ENCODE results near the gene FSD2.
"Not testable (repeated sequence)": the region's sequence is repeated elsewhere in the genome, so short reads cannot be mapped to it uniquely, and the experiment has no call there.

Gene FSD2

DNA sequence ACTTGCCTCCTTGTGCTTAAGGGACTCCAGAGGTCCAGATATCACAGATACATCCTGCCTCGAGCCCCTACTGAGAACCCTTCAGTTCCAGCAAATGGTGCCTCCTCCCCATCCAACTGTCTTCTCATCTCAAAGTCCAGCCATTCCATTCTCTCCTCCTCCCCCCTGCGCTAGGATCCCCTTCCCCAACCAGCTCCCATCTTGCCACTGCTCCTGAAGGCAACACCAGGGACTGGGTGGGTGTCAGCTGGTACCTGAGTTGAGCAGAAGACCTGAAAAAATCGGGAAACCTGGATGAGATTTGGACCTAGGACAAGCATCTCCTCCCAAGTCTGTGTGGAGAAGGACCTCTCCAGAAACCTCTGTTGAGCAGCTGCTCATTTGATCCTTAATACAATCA is 93.8 kb downstream of the FSD2 start:
- Histone ChIP-seq H3K4me1 (ENCODE audit: control insufficient read depth, insufficient read depth, low read length) (peaks cover 12% of the 10 kb centered on the region), H3K36me3 (ENCODE audit: control insufficient read depth, insufficient read depth, low read length, severe bottlenecking) (no peaks in the 10 kb centered on the region), H3K4me3 (ENCODE audit: low read length) (no peak overlapping the region), H3K9ac (ENCODE audit: low read length) (no peak overlapping the region), H3K9me3 (ENCODE audit: control insufficient read depth, low read length) (no peaks in the 10 kb centered on the region), H3K27me3 (replicated peaks; ENCODE audit: control insufficient read depth, insufficient read depth, low read length) (peaks cover 19% of the 10 kb centered on the region)
- DNase-seq (ENCODE audit: low read depth): no peak

DNA sequence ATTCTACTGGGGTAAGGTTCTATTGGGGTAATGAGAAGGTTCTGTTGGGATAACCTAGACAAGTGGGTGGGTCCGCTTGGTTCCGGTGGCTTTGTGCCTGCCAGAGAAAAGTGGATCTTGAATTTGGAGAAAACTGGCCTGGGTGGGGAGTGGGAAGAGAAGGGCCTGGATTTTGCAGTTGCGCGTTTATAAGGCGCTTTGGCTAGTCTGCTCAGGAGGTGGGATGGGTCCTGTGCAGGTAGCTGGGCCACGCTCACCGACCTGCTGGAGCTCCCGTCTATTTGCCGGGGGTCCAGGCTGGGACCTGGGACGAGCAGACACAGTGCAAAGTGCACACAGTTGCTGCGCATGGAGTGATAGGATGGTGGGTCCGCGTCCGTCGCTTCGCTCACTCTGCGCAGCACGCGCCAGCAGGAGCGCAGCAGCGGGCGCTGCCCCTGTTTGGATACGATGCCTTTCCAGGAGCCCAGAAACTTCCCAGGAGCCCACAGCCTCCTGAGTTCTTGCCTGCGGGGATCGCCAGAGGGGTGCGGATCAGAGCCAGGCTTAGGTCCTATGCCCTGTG is 94.9 kb downstream of the FSD2 start:
- H3K4me3 ChIP-seq (ENCODE audit: low read length): no peak overlapping the region
- no peak overlapping the region for H3K9ac ChIP-seq (ENCODE audit: low read length)
- H3K36me3 ChIP-seq (ENCODE audit: control insufficient read depth, insufficient read depth, low read length, severe bottlenecking): no peaks in the 10 kb centered on the region
- DNase-seq (ENCODE audit: low read depth): no peak
- peaks cover 12% of the 10 kb centered on the region for H3K4me1 ChIP-seq (ENCODE audit: control insufficient read depth, insufficient read depth, low read length)
- H3K9me3 ChIP-seq (ENCODE audit: control insufficient read depth, low read length): no peaks in the 10 kb centered on the region
- H3K27me3 ChIP-seq (replicated peaks; ENCODE audit: control insufficient read depth, insufficient read depth, low read length): peaks cover 19% of the 10 kb centered on the region

DNA sequence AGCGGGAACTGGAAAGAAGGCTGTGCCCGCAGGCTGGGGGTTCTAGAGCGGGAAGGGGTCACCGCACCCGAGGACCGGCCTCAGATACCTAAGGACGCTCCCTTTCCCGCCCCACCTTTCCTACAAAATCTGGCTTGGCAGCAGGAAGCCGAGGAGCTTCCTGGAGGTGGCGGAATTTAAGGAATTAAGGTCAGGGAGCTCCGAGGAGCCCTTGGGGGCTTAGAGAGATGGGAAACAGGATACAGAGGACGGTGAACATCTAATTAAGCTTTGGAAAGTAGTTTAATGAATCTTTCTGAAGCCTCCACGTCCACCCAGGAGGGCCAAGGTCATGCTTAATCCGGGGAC is 95.7 kb downstream of the FSD2 start:
- peaks cover 19% of the 10 kb centered on the region for H3K27me3 ChIP-seq (replicated peaks; ENCODE audit: control insufficient read depth, insufficient read depth, low read length)
- H3K9me3 ChIP-seq (ENCODE audit: control insufficient read depth, low read length): no peaks in the 10 kb centered on the region
- H3K9ac ChIP-seq (ENCODE audit: low read length): peak overlapping the region; percentile 61
- H3K4me3 ChIP-seq (ENCODE audit: low read length): peak overlapping the region; percentile 81
- no peaks in the 10 kb centered on the region for H3K36me3 ChIP-seq (ENCODE audit: control insufficient read depth, insufficient read depth, low read length, severe bottlenecking)
- H3K4me1 ChIP-seq (ENCODE audit: control insufficient read depth, insufficient read depth, low read length): peaks cover 12% of the 10 kb centered on the region
- no peak for DNase-seq (ENCODE audit: low read depth)

DNA sequence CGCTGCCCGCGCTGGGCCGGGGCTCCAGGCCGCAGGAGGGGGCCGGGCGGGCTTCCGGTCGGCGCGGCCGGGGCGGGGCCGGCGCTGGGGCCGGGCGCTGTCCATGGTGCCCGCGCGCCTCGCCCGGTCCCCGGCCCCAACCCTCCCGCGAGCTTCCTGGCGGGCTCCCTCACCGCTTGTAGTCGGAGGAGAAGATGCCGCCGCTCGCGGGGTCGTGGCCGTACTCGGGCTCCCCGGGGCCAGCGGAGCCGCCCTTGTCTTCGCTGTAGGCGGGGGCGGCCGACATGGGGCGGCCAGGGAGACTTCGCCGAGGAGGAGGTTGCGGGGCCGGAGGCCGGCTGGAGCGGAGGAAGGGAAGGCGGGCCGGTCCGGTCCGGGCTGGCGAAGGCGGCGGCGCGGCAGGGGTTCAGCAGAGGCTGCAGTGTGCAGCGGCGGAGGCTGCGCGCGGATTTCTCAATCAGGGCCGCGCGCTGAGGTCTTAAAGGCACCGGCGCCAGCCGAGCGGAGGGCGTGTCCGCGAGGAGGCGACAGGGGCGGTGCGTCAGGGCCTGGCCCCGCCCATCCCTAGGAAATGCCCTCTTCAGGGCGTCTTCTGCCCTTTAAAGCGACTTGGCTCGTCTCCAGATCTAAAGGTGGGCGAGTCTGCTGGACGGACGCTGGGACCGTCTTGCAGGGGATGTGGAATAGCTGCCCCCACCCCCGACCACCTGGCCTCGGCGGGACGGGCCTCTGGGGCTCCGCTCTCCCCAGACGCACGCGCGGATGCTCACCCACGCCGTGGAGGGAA is 96.3 kb downstream of the FSD2 start, which contains the start of gene AP3B2:
AP3B2 (minus strand) TSS at position 455 of the 787 bp plus-strand sequence; CDS start at position 286, 169 bp downstream.
- no peaks in the 10 kb centered on the region for H3K9me3 ChIP-seq (ENCODE audit: control insufficient read depth, low read length)
- H3K4me3 ChIP-seq (ENCODE audit: low read length): peak within 1 kb of the TSS; percentile 81
- peak; percentile 88 for DNase-seq (ENCODE audit: low read depth)
- peaks cover 19% of the 10 kb centered on the region for H3K27me3 ChIP-seq (replicated peaks; ENCODE audit: control insufficient read depth, insufficient read depth, low read length)
- peak within 1 kb of the TSS; percentile 78 for H3K9ac ChIP-seq (ENCODE audit: low read length)
- H3K36me3 ChIP-seq (ENCODE audit: control insufficient read depth, insufficient read depth, low read length, severe bottlenecking): no peaks in the 10 kb centered on the region
- peaks cover 12% of the 10 kb centered on the region for H3K4me1 ChIP-seq (ENCODE audit: control insufficient read depth, insufficient read depth, low read length)

DNA sequence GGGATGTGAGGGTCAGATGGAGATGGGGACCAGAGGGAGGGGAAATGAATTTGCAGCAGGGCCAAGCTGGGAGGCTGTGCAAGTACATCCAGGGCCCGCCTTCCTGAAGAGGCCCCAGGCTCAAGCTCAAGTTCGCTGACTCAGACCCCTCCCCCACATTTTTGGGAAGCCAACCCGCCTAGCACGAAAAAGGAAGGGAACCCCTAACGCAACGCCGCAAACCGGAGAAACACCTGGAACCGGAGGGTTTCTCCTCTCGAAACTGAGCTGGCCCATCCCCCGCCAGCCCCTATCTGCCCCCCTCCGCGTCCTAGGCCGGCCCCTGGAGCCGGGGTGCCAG is 96.8 kb downstream of the FSD2 start:
- no peak for DNase-seq (ENCODE audit: low read depth)
- Histone ChIP-seq H3K4me3 (ENCODE audit: low read length) (peak overlapping the region; percentile 81), H3K9ac (ENCODE audit: low read length) (peak overlapping the region; percentile 78), H3K4me1 (ENCODE audit: control insufficient read depth, insufficient read depth, low read length) (peaks cover 12% of the 10 kb centered on the region), H3K27me3 (replicated peaks; ENCODE audit: control insufficient read depth, insufficient read depth, low read length) (peaks cover 16% of the 10 kb centered on the region), H3K9me3 (ENCODE audit: control insufficient read depth, low read length) (no peaks in the 10 kb centered on the region), H3K36me3 (ENCODE audit: control insufficient read depth, insufficient read depth, low read length, severe bottlenecking) (no peaks in the 10 kb centered on the region)

DNA sequence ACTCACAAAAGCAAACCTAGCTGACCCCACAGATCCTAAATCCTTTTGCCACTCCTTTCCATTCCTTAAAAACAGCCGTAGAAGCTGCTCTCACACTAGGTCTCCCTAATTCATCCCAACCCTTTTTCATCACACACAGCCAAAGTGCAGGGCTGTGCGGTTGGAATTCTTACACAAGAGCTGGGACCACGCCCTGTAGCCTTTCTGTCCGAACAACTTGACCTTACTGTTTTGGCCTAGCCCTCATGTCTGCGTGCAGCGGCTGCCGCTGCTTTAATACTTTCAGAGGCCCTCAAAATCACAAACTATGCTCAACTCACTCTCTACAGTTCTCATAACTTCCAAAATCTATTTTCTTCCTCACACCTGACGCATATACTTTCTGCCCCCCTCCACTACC is 100.0 kb downstream of the FSD2 start:
- not testable (repeated sequence) for H3K27me3 ChIP-seq (replicated peaks; ENCODE audit: control insufficient read depth, insufficient read depth, low read length); H3K9me3 ChIP-seq (ENCODE audit: control insufficient read depth, low read length); H3K36me3 ChIP-seq (ENCODE audit: control insufficient read depth, insufficient read depth, low read length, severe bottlenecking); DNase-seq (ENCODE audit: low read depth); H3K4me3 ChIP-seq (ENCODE audit: low read length); H3K9ac ChIP-seq (ENCODE audit: low read length)
- H3K4me1 ChIP-seq (ENCODE audit: control insufficient read depth, insufficient read depth, low read length): peaks cover 12% of the 10 kb centered on the region

Data from adipocyte (in vitro differentiated cells).